DND-41 (cell line): Measurements from ENCODE around the gene PANK1.

ENCODE experiments used
- EZH2 ChIP-seq: IDR thresholded peaks from 3 replicates; pipeline ENCODE4 v1.6.1; 2012; ENCODE audit warnings: borderline replicate concordance, low read depth, mild to moderate bottlenecking, moderate library complexity, low read length, inconsistent platforms; ENCODE audit not compliant: severe bottlenecking
- TF ChIP-seq, protein P1 (sequence below): IDR thresholded peaks from 2 replicates; pipeline ENCODE4 v1.5.1; 2012; ENCODE audit warnings: borderline replicate concordance, low read length, moderate library complexity, mild to moderate bottlenecking; ENCODE audit not compliant: poor library complexity, severe bottlenecking; ENCODE audit errors: extremely low read depth

DNA sequence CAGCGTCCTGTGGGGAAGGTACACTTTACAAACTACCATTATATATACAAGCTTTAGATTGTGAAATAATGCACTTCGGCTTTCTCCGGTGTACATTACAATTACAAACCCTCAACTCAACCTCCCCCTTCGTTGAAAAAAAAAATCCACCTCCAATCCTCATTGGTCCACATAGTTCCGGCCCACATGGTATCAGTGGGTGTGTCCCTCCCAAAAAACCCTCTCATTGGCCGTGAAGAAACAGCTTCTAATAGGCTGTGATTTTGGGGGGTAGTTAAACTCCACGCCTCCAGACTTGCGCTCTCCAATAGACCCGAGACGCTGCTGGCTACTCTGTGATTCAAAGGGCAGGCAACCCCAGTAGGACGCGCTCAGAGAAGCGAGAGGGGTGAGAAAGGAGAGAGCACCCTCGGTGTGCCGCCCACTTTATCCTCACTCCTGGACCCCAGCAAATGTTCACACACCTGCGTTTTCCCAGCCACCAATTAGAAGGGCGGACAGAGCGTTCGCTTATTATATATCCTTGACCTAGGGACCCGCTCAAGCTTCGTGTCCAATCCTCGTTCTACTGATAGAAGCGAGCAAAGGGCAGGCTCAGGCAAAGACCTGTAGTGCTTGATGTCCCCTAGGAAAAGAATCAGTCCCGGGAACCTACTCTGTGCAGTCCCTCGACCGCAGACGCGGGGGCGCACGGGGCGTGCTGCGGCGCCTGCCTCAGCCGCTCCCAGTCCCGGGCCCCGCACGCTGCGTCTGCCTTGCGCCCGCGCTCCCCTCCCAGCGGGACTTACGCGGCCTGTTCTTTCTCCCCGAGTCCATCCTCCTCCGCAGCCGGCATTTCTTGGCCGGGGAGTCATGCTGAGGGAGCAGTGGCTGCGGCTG lies 991 bp downstream of the PANK1 start:
- TF ChIP-seq, protein P1, sequence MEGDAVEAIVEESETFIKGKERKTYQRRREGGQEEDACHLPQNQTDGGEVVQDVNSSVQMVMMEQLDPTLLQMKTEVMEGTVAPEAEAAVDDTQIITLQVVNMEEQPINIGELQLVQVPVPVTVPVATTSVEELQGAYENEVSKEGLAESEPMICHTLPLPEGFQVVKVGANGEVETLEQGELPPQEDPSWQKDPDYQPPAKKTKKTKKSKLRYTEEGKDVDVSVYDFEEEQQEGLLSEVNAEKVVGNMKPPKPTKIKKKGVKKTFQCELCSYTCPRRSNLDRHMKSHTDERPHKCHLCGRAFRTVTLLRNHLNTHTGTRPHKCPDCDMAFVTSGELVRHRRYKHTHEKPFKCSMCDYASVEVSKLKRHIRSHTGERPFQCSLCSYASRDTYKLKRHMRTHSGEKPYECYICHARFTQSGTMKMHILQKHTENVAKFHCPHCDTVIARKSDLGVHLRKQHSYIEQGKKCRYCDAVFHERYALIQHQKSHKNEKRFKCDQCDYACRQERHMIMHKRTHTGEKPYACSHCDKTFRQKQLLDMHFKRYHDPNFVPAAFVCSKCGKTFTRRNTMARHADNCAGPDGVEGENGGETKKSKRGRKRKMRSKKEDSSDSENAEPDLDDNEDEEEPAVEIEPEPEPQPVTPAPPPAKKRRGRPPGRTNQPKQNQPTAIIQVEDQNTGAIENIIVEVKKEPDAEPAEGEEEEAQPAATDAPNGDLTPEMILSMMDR: peak; percentile 16
- TF ChIP-seq EZH2: no peak
